Fibroblast of lung (primary cell): ENCODE measurements around the gene BRME1. TPM values are rescaled to one million over a fixed set of nuclear protein-coding genes. Genes with fewer than 3 reads are reported as not detected.

ENCODE experiments used
- DNase-seq, 2 donors: peaks; one replicate each; pipeline versions ENCODE4 v3.0.0 to v3.0.0-alpha.2; 2010; ENCODE audit warnings: low read depth in 2 of 2
- H2AFZ ChIP-seq: 2 replicates; pipeline ENCODE4 v1.5.1; 2012; ENCODE audit warnings: low read length, control low read depth, inconsistent platforms
- H3K27ac ChIP-seq: 2 replicates; pipeline ENCODE4 v1.5.1; 2011; ENCODE audit warnings: low read length, control low read depth; ENCODE audit not compliant: insufficient read depth
- H3K27me3 ChIP-seq: 2 replicates; pipeline ENCODE4 v1.5.1; 2011; ENCODE audit warnings: mild to moderate bottlenecking, low read length; ENCODE audit not compliant: control insufficient read depth, insufficient read depth
- H3K36me3 ChIP-seq: 2 replicates; pipeline ENCODE4 v1.5.1; 2011; ENCODE audit warnings: low read length; ENCODE audit not compliant: control insufficient read depth, insufficient read depth
- H3K4me1 ChIP-seq: 2 replicates; pipeline ENCODE4 v1.5.1; 2011; ENCODE audit warnings: low read length; ENCODE audit not compliant: control insufficient read depth, insufficient read depth; ENCODE audit errors: extremely low read depth
- H3K4me2 ChIP-seq: 2 replicates; pipeline ENCODE4 v1.5.1; 2011; ENCODE audit warnings: low read length, control low read depth; ENCODE audit not compliant: insufficient read depth; ENCODE audit errors: extremely low read depth
- H3K4me3 ChIP-seq, 4 experiments: fragments of 200-600 bp in 1 of 4; sonication (generic) in 1 of 4; replicated peaks in 1 of 4; 2 replicates each; pipeline ENCODE4 v1.5.1; 2011 to 2016; ENCODE audit warnings: low read length in 4 of 4, low read depth in 3 of 4, mild to moderate bottlenecking in 3 of 4, control low read depth in 2 of 4, inconsistent platforms in 1 of 4, mixed read lengths in 1 of 4; ENCODE audit not compliant: insufficient read depth in 1 of 4; ENCODE audit errors: control extremely low read depth in 1 of 4
- H3K79me2 ChIP-seq: 2 replicates; pipeline ENCODE4 v1.5.1; 2012; ENCODE audit warnings: mild to moderate bottlenecking, low read length, inconsistent platforms; ENCODE audit not compliant: control insufficient read depth, insufficient read depth
- H3K9ac ChIP-seq: 2 replicates; pipeline ENCODE4 v1.5.1; 2011; ENCODE audit warnings: mild to moderate bottlenecking, low read length, control low read depth; ENCODE audit not compliant: insufficient read depth
- H3K9me3 ChIP-seq: 2 replicates; pipeline ENCODE4 v1.5.1; 2012; ENCODE audit warnings: low read depth, low read length; ENCODE audit not compliant: control insufficient read depth, insufficient read depth
- H4K20me1 ChIP-seq: 2 replicates; pipeline ENCODE4 v1.5.1; 2011; ENCODE audit warnings: low read length; ENCODE audit not compliant: control insufficient read depth, insufficient read depth; ENCODE audit errors: extremely low read depth
- EZH2 ChIP-seq: IDR thresholded peaks from 2 replicates; pipeline ENCODE4 v1.5.1; 2012; ENCODE audit warnings: low read length, control low read depth, mild to moderate bottlenecking; ENCODE audit errors: missing control alignments
- polyA plus RNA-seq, 2 donors: library from polyadenylated mRNA; depleted of rRNA in 1 of 2; stranded (reverse) in 1 of 2; unstranded in 1 of 2; fragments of >200 nt; gene quantifications; 2 replicates each; pipeline ENCODE4 v1.2.1, GENCODE V29; 2011 to 2012; ENCODE audit warnings: missing spikeins in 1 of 2
- total RNA-seq: library from RNA; depleted of rRNA; stranded (reverse); fragments of >200 nt; gene quantifications from 2 replicates; pipeline ENCODE4 v1.2.1, GENCODE V29; 2014
- TF ChIP-seq, protein P1 (sequence below), 2 donors: IDR thresholded peaks in 1 of 2; conservative IDR thresholded peaks in 1 of 2; 1 replicate in 1 of 2; 2 replicates in 1 of 2; pipeline ENCODE4 v1.5.1; 2011 to 2012; ENCODE audit warnings: low read length in 2 of 2, control low read depth in 1 of 2, inconsistent platforms in 1 of 2, low read depth in 1 of 2, mild to moderate bottlenecking in 1 of 2

Gene BRME1
- total and polyA plus RNA-seq, 2 donors (not counting 1 experiment from before 2014, with no cell fraction given) = 0.23 to 0.83 TPM

- H3K79me2 ChIP-seq = peaks cover 81% of the 10 kb centered on the region
- H3K9me3 ChIP-seq = no peaks in the 10 kb centered on the region
- H3K27ac ChIP-seq = peak overlapping the region; percentile 100
- TF ChIP-seq, protein P1, sequence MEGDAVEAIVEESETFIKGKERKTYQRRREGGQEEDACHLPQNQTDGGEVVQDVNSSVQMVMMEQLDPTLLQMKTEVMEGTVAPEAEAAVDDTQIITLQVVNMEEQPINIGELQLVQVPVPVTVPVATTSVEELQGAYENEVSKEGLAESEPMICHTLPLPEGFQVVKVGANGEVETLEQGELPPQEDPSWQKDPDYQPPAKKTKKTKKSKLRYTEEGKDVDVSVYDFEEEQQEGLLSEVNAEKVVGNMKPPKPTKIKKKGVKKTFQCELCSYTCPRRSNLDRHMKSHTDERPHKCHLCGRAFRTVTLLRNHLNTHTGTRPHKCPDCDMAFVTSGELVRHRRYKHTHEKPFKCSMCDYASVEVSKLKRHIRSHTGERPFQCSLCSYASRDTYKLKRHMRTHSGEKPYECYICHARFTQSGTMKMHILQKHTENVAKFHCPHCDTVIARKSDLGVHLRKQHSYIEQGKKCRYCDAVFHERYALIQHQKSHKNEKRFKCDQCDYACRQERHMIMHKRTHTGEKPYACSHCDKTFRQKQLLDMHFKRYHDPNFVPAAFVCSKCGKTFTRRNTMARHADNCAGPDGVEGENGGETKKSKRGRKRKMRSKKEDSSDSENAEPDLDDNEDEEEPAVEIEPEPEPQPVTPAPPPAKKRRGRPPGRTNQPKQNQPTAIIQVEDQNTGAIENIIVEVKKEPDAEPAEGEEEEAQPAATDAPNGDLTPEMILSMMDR (conservative IDR thresholded peaks at IDR 0.05 in 1 of 2, IDR thresholded peaks at IDR 0.05 in 1 of 2; ENCODE audit: low read depth in 1 of 2, low read length in 2 of 2) = no peak
- no peak for TF ChIP-seq EZH2
- peaks cover 34% of the 10 kb centered on the region for H3K4me1 ChIP-seq
- DNase-seq = peak; percentile 72 to 88
- peak overlapping the region; percentile 94 for H3K4me2 ChIP-seq
- no peak overlapping the region for H2AFZ ChIP-seq
- no peaks in the 10 kb centered on the region for H4K20me1 ChIP-seq
- peak overlapping the region; percentile 76 to 97 (median 90) for H3K4me3 ChIP-seq
- peak overlapping the region; percentile 99 for H3K9ac ChIP-seq
- H3K27me3 ChIP-seq = no peaks in the 10 kb centered on the region
- H3K36me3 ChIP-seq = peaks cover 23% of the 10 kb centered on the region
Observed at GRCh38 chr19:13839130-13839937, 66.6 kb downstream of the BRME1 start.

DNA sequence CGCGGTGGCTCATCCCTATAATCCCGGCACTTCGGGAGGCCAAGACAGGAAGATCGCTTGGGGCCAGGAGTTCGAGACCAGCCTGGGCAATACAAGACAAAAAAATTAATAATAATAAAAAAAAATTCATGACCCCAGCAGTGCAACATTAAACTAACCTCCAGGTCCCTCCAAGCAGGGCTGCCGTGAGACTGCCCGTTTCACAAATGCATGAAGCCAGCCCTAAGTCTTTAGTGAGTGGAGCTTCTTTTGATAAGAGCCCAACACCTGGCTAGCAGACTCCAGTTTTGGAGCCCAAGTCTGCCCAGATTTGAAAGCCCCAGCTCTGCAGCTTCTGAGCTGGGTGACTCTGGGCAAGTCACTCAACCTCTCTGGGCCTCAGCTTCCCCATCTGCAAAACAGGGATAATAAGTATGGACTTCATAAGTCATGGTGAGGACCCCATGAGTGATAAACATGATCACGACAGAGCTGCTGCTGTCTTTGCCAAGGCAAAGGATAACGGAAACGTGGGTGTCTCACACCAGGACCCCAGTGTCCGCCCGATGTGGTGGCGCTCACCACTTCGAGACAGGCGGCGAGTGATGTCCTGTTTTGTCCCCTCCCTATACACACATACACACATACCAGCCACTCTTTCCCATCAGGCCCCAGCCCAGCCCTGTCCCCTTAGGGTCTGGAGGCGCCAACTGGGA lies 67.3 kb downstream of the BRME1 start:
- no peaks in the 10 kb centered on the region for H3K27me3 ChIP-seq
- peak overlapping the region; percentile 94 for H3K4me2 ChIP-seq
- no peak for DNase-seq
- peak overlapping the region; percentile 100 for H3K27ac ChIP-seq
- no peak for TF ChIP-seq EZH2
- TF ChIP-seq, protein P1 (conservative IDR thresholded peaks at IDR 0.05 in 1 of 2, IDR thresholded peaks at IDR 0.05 in 1 of 2; ENCODE audit: low read depth in 1 of 2, low read length in 2 of 2) = no peak
- peak overlapping the region; percentile 99 for H3K9ac ChIP-seq
- H2AFZ ChIP-seq = no peak overlapping the region
- H3K9me3 ChIP-seq = no peaks in the 10 kb centered on the region
- no peaks in the 10 kb centered on the region for H4K20me1 ChIP-seq
- H3K4me1 ChIP-seq = peaks cover 34% of the 10 kb centered on the region
- peaks cover 85% of the 10 kb centered on the region for H3K79me2 ChIP-seq
- peaks cover 29% of the 10 kb centered on the region for H3K36me3 ChIP-seq
- peak overlapping the region; percentile 40 to 97 (median 86) for H3K4me3 ChIP-seq
